HepG2 (cell line): ENCODE measurements around the gene MRPS5.

ENCODE experiments used
- CTCF ChIP-seq: sonication (generic); formaldehyde crosslinking; IDR thresholded peaks from 2 replicates; pipeline ENCODE4 v1.5.0; 2020; ENCODE audit warnings: mild to moderate bottlenecking, missing genetic modification reagents, moderate library complexity
- NFYB ChIP-seq: sonication (generic); formaldehyde crosslinking; IDR thresholded peaks from 2 replicates; pipeline ENCODE4 v1.4.0; 2020; ENCODE audit warnings: missing genetic modification reagents
- POLR2A ChIP-seq, 2 experiments: IDR thresholded peaks; 2 replicates each; pipeline ENCODE4 v1.6.1; 2011; ENCODE audit warnings: low read depth in 2 of 2, low read length in 2 of 2, mild to moderate bottlenecking in 1 of 2, moderate library complexity in 1 of 2; ENCODE audit not compliant: insufficient read depth in 1 of 2
- TAF1 ChIP-seq: sonication (generic); formaldehyde crosslinking; IDR thresholded peaks from 2 replicates; pipeline ENCODE4 v1.4.0; 2020; ENCODE audit warnings: missing genetic modification reagents

DNA sequence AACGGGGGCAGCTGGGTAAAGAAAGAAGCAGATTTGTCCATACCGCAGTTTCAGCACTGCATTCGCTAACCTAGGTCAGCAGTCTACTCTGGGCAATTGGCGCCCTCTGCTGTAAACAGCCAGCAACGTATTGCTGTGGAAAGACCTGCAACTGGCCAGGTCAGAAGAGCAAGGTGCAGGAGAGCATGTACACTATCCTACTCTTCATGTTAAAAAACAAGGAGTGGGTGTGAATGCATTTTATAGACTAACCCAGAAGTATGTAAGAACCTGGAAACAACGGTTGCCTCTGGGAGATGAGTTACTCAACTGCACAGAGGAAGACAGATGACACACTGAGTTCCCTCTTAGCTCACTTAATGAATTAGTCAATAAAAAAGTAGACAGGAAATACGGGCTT lies 6.2 kb downstream of the MRPS5 start:
- no peak for TF ChIP-seq POLR2A (IDR thresholded peaks at IDR 0.05; ENCODE audit: insufficient read depth in 1 of 2, low read depth in 2 of 2, low read length in 2 of 2)
- peak; percentile 97 for TF ChIP-seq CTCF (CRISPR knock-in tag)
- TF ChIP-seq NFYB (CRISPR knock-in tag): no peak
- TF ChIP-seq TAF1: no peak
